Nephron progenitor cell (in vitro differentiated cells): ENCODE data around the gene TMEM18.

Source experiments
- DNase-seq: peaks from one replicate; pipeline ENCODE4 v3.0.0; 2021
- H3K27ac Mint-ChIP-seq: 2 replicates; pipeline ENCODE4 v1.8.0; 2021; ENCODE audit warnings: mild to moderate bottlenecking, moderate library complexity, mixed read lengths
- H3K27me3 Mint-ChIP-seq: 2 replicates; pipeline ENCODE4 v1.8.0; 2021; ENCODE audit warnings: mild to moderate bottlenecking, low read depth, mixed read lengths; ENCODE audit not compliant: poor library complexity
- H3K36me3 Mint-ChIP-seq: 2 replicates; pipeline ENCODE4 v1.8.0; 2021; ENCODE audit warnings: low read depth, mixed read lengths
- H3K4me1 Mint-ChIP-seq: 2 replicates; pipeline ENCODE4 v1.8.0; 2021; ENCODE audit warnings: mixed read lengths
- H3K4me3 Mint-ChIP-seq: 2 replicates; pipeline ENCODE4 v1.8.0; 2021; ENCODE audit warnings: mild to moderate bottlenecking, moderate library complexity, mixed read lengths
- H3K9me3 Mint-ChIP-seq: 2 replicates; pipeline ENCODE4 v1.8.0; 2021; ENCODE audit warnings: mild to moderate bottlenecking, moderate library complexity, mixed read lengths
- TF ChIP-seq, protein P1 (sequence below): fragments of 200-600 bp; sonication (generic); IDR thresholded peaks from 2 replicates; pipeline ENCODE4 v1.5.0; 2021; ENCODE audit warnings: antibody characterized with exemption

The TMEM18 gene

DNA sequence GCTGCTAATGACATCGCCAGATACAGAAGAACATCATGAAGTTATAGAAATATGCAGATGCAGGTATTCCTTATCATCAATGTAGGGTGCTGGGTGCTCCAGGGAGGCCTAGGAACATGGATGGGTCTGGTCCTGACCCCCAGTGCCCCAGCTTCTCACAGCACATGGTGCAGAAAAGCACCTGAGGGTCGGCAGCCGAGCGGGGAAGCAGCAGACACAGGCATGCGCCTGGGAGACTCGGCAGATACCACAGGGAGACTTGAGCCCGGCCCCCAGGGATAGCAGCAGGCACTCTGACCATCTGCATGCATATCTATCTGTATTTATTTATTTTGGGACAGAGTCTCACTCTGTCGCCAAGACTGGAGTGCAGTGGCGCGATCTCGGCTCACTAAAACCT, 43.2 kb downstream of the TMEM18 start:
- H3K4me1 Mint-ChIP-seq = peaks cover 31% of the 10 kb centered on the region
- TF ChIP-seq, protein P1, sequence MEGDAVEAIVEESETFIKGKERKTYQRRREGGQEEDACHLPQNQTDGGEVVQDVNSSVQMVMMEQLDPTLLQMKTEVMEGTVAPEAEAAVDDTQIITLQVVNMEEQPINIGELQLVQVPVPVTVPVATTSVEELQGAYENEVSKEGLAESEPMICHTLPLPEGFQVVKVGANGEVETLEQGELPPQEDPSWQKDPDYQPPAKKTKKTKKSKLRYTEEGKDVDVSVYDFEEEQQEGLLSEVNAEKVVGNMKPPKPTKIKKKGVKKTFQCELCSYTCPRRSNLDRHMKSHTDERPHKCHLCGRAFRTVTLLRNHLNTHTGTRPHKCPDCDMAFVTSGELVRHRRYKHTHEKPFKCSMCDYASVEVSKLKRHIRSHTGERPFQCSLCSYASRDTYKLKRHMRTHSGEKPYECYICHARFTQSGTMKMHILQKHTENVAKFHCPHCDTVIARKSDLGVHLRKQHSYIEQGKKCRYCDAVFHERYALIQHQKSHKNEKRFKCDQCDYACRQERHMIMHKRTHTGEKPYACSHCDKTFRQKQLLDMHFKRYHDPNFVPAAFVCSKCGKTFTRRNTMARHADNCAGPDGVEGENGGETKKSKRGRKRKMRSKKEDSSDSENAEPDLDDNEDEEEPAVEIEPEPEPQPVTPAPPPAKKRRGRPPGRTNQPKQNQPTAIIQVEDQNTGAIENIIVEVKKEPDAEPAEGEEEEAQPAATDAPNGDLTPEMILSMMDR = no peak
- DNase-seq = no peak
- H3K27me3 Mint-ChIP-seq = peaks cover 4% of the 10 kb centered on the region
- H3K9me3 Mint-ChIP-seq = peaks cover 20% of the 10 kb centered on the region
- H3K36me3 Mint-ChIP-seq = no peaks in the 10 kb centered on the region
- no peak overlapping the region for H3K4me3 Mint-ChIP-seq
- no peak overlapping the region for H3K27ac Mint-ChIP-seq

DNA sequence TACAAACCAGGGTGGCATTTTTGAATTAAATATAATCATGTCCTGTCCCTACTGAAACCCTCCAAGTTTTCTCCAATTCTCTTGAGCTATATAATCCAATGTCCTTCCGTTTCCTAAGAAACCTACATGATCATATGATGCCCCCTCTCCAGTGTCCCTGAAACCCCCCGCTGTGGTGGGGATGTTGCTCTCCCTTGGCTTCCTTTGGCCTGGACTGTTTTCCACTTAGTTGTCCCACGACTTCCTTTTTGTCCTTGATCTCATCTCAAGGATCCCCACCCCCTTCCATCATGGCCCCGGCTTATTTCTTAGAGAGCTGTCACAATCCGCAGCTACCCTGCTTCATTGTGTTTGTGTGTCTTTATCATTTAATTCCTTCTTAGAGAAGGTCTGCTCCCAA, 43.8 kb downstream of the TMEM18 start:
- Mint-ChIP-seq H3K27me3 (peaks cover 7% of the 10 kb centered on the region), H3K27ac (no peak overlapping the region), H3K4me3 (no peak overlapping the region), H3K4me1 (peaks cover 31% of the 10 kb centered on the region), H3K9me3 (peaks cover 20% of the 10 kb centered on the region), H3K36me3 (no peaks in the 10 kb centered on the region)
- TF ChIP-seq, protein P1 = no peak
- no peak for DNase-seq

DNA sequence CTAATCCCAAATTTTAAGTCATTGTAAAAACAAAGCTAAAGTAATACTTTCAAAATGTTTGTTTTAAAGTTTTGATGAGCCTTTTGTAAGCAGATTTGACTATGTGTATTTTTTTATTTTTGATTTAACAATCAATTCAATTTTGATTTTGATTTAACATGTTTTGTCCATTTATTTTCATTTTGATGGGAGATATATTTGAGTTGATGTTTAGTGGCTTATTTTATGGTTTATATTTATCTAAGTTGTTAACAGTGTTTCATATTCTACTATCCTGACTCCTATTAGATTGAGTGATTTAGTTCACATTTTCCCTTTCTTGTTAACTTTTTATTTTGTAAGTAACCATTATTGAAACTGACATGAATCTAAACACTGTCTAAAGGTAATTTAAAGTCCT, 44.7 kb downstream of the TMEM18 start:
- no peak overlapping the region for H3K4me3 Mint-ChIP-seq
- TF ChIP-seq, protein P1 = no peak
- H3K9me3 Mint-ChIP-seq = peaks cover 16% of the 10 kb centered on the region
- no peak for DNase-seq
- peaks cover 31% of the 10 kb centered on the region for H3K4me1 Mint-ChIP-seq
- no peaks in the 10 kb centered on the region for H3K36me3 Mint-ChIP-seq
- peaks cover 8% of the 10 kb centered on the region for H3K27me3 Mint-ChIP-seq
- no peak overlapping the region for H3K27ac Mint-ChIP-seq

DNA sequence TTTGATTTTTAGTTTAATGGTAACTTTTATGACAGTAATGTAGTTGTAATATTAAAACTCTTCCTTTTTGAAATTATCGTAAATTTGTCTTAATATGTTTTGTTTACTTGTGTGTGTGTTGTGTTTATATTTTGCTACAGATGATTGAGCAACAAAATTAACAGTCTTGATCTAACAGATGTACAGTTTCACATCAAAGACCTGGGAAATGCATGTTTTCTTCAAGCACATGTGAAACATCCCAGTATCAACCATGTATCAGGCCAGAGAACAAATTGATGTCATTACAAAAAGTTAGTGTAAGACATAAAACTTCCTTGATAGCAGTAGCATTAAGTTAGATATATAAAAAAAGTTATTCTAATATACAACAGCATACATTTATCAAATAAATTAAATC, 45.5 kb downstream of the TMEM18 start:
- Mint-ChIP-seq H3K27me3 (peaks cover 7% of the 10 kb centered on the region), H3K27ac (no peak overlapping the region), H3K4me1 (peaks cover 24% of the 10 kb centered on the region), H3K36me3 (no peaks in the 10 kb centered on the region), H3K9me3 (peaks cover 16% of the 10 kb centered on the region), H3K4me3 (no peak overlapping the region)
- TF ChIP-seq, protein P1 = no peak
- no peak for DNase-seq

DNA sequence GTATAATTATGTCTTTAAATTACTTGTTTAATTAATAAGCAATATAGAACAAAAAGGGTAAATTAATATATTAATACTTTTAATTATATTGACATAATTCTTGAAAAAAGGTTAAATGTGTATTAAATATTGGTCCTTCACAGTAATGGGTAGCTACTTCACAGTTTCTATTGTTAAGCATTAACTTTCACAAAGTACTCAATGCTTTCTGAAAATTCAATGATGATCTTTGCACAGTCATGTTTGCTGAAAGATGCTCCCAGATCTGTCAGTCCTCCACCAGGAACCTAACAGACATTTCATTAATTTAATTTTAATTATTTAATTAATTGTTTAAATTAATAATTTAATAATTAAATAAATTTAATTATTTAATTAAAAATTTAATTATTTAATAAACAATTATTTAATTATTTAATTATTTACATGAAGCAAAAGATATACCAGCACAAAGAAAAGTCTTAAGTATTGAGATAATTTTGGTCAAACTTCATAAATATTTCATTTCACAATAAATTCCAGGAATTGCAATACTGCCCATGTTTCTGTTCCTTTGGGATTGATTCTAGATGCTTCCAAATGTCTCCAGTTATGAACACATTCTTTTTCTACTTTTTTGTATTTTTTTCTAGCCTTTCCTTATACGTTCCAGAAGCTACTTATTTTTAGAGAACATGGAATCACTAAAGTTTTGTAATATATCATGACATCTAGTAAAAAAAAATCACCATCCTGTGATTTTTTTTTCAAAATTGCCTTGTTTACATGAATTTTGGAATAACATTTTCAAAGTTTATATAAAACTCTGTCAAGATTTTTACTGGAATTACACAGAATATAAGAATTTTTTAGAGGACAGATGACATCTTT, 46.5 kb downstream of the TMEM18 start:
- Mint-ChIP-seq H3K4me1 (peaks cover 23% of the 10 kb centered on the region), H3K4me3 (no peak overlapping the region), H3K36me3 (no peaks in the 10 kb centered on the region), H3K27me3 (peaks cover 7% of the 10 kb centered on the region), H3K27ac (no peak overlapping the region), H3K9me3 (peaks cover 16% of the 10 kb centered on the region)
- no peak for DNase-seq
- TF ChIP-seq, protein P1 = no peak

DNA sequence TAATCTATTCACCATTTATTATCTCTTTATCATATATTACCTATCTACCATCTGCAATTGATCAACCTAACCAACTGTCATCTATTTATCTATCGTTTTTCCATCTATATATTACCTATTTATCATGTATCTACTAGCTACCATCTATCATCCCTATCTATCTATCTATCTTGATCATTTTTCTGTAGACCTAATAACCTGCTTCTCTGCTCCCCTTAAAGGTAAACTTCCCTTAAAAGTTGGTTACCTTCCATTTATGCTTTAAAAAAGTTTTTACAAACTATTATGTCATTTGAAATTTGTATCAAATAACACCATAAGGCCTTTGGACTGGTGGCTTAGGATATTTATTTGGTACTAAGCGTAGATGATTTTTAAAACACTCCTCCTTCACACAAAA, 47.2 kb downstream of the TMEM18 start:
- peaks cover 16% of the 10 kb centered on the region for H3K9me3 Mint-ChIP-seq
- no peak overlapping the region for H3K4me3 Mint-ChIP-seq
- no peaks in the 10 kb centered on the region for H3K36me3 Mint-ChIP-seq

More for the DNA sequence above, 47.2 kb downstream of the TMEM18 start:
- no peak overlapping the region for H3K27ac Mint-ChIP-seq
- peaks cover 20% of the 10 kb centered on the region for H3K4me1 Mint-ChIP-seq
- TF ChIP-seq, protein P1 = no peak
- peaks cover 7% of the 10 kb centered on the region for H3K27me3 Mint-ChIP-seq
- no peak for DNase-seq
